AG20443 (cell line): ENCODE data around the gene USP22.

Experiments
- DNase-seq: peaks from one replicate; pipeline ENCODE4 v3.0.0; 2012; ENCODE audit warnings: low spot score, mixed read lengths

The USP22 gene

DNA sequence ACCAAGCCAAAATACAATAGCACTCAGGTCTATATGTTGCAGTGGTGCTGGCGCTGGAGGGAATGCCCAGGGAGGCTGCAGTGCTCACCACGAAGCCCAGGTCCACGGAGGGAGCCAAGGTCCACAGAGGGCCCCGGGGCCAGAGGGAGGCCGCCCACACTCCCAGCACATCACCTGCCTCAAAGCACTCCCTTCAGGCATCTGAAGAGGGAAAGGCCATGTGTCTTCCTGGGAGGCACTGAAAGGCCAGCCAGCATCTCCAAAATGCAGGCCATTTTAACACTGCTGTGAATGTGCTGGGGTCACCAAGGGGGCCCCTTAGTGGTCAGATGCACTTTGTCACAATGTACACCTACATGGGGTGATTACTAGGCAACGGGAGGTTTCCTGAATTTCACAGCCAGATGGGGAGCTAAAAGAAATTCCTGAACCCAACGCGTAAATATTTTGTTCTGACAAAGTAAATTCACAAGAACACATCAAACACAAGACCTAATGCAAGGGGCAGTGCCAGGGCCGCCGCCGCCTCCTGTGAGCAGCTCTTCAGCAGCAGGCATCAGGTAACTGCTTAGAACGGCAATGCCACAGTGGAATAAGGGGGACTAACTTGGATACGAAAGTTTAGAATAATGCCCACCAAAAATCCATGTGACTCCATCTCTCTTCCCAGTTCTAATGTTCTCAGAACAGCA is 42.8 kb downstream of the USP22 start:
- DNase-seq = no peak

DNA sequence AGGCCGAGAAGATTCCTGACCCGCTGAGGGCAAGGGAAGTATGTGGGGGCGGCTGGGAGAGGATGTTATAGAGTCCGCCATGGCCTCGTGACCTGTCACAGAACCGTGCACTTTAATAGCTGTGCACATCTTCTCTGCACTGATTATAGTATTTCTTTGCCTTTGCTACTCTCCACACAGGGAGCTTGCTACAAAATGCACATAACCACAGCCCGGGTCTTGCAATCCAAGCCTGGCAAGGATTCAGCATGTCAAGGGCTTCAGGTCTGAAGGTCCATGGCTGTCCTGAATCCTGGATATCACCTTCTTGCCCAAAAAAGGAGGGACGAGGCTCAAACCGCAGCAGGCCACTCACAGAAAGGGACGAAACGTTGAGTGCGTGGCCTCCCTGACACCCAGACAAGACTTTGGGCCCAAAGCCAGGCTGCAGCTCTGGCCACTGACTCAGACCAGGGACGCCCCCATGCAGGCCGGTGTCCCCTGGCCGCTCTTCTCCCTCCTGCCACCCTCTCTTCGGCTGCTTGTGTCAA is 43.7 kb downstream of the USP22 start:
- peak; percentile 33 for DNase-seq

DNA sequence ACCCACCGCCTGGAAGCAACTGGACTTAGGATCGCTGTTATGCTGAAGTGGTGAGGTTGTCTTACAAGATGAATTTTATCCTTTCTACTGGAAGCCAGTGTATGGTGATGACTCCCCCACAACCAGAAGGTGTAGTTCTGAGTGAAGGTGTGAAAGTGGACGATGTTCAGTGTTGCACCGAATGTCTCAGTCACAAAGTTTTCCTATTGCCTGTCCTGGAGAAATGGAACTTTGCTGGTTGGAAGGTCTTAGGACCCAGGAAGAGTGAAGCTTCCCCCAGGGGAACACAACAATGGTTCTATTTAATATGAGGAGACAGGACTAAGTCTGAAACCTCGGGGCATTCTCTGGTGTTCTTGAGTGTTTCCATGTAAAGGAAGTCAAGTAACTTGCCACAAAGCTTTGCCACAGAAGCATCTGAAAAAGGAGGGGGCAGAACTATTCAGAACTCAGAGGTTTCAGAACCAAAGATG is 44.2 kb downstream of the USP22 start:
- no peak for DNase-seq

DNA sequence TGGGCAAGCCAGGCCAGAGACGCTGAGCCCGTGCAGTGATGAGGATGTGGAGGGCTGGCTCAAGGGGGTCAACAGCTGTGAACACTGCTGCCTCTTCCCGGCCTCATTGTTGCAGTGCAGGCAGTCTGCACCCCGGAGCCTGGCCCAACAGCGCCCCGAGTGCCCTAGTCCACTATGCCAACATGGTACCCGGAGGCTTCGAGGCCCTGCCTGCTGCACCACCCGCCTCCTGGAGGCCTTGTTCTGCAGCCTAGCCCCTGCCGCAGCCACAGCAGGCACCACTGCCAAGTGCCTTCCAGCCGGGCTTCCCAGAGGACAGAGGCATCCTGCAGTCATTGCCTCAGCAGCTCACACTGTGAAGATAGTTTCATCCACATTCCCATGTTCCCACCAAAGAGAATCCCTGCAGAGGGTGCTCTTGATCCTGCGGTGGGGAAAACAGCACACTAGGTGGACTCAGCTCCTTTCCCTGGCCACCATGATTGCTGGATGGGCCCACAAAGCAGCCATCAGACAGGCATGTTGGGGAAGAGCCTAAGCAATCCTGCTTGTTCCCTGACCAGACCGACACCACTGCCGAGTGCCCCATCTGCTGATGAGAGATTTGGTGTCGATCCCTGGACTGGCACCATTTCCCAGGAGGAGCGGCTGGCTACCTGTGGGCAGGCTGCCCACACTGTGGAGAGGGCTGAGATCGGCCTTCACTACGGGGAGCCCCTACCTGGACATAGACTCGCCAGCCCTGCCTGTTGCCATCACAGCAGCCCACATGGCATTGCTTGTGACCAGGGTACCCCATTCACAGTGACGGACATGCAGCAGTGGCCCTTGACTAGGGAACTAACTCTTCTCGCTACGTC is 44.9 kb downstream of the USP22 start:
- no peak for DNase-seq

DNA sequence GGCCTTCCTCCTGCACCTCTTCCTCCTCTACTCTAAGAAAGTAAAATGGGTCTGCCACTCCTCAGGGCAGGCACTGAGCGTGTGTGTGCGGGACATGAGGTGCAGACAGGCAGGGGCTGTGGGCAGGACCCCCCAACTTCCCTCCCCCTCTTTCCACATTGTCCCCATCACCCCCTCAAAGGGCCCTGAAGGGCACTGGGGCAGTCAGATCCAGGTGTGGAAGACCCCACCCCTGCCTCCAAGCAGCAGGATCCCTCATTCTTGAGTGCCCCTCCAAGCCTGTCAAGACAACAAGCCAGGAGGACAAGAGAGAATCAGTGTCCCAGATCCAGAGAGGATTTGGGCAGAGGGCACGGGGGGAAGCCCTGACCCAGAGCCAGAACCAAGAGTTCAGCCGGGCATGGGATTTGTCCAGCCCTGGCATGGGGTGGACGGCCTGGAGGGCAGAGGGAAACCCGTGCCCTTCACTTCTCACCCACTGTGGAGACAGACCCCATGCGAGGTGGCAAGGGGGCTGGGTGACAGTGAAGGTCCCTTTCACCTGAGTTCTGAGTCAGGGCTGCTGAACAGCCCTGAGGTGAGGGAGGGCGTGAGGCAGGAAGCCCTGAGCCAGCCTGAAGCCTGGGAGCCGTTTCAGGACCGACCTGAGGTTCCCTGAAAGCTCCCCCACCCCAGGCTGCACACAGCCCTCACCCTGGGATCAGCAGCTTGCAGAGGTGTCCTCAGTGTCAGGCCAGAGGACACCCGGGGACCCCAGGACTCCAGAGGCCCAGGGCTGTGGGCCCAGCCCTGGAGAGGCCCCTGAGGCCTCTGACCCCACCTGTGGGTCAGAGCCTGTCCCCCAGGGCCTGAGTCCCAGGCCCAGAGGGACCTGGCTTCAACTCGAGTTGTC is 45.8 kb downstream of the USP22 start:
- DNase-seq = no peak

DNA sequence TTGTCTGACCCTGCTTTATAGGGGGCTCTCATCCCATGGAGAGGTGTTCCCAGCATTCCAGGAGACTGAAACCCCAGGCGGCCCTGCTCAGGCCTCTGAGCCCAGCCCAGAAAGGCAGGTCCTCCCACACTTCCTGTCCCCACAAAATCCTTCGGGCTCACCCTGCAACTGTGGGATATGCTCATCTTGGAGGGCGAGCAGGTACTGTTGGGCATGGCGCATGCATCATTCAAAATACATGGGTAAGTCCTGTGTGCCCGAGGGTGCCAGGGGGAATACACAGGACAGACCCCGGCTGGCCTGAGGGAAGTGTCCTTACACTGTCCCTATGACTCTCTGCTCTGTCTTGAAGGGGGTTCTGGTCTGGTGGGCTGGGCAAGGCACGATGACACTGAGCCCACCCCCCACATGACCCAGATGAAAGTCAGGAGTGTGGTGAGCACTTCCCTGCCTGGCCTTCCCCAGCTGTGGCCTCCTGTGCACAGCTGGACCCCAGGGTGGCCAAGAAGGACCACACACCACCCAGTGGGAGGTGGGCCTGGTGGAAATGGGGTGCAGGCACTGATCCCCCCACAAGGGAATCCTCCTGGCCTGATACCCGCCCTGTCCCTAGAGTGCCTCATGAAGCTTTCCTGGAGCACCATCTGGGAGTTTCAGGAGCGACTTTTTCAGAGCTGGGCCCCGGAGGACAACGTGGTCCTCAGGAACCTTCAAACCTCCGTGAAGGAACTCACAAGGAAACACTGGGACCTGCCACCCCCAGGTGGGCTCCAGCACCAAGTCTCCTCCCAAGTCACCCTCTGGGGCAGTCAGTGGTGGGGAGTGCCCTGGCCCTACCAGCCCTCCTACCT is 46.7 kb downstream of the USP22 start:
- no peak for DNase-seq

DNA sequence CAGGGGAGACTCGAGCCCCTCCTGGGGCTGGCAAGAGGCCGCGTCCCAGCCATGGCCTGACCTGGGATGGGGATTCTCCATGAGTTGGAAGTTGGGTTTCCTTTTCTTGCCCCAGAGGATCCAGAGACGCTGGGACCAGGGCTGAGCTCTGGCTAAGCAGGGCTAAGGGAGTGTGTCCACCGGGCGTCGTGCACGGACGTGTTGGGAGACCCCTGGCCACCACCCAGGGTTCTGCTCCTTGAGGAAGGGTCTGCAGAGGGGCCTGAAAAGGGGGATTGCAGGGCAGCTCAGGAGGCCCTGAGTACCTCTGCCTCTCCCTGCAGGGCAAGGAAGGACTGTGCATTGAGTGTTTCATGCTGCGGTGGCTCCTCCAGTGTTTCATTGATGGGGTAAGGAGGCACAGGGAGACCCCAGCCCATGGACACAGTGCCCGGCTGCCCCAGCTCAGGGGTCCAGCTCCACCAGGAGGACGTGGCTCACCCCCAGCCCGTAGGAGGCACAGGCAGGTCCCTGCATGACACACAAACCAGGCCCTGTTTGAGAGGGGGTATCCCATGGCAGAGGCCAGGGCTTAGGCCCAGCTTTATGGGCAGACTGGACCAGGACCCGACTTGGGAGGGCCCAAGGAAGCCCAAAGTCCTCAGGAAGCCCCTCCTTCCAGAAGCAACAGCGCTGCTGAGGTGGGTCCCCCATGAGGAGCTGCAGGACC is 47.5 kb downstream of the USP22 start:
- DNase-seq = no peak

DNA sequence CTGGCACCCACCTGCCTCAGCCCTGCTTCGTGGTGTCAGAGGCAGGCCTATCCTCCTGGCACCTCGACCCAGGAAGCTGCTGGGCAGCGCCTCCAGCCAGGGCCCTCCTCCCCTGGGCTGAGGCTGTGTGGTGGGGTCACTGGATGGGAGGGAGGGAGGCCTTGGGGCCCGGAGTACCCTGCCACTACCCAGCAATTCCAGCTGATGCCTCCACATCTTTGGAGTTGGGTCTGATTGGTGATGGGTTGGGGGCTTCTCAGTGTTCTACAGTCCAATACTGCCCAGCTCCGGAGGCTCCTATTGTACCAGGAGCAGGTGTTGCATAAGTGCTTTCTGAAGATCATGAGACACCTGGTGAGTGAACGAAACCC is 48.0 kb downstream of the USP22 start:
- no peak for DNase-seq

DNA sequence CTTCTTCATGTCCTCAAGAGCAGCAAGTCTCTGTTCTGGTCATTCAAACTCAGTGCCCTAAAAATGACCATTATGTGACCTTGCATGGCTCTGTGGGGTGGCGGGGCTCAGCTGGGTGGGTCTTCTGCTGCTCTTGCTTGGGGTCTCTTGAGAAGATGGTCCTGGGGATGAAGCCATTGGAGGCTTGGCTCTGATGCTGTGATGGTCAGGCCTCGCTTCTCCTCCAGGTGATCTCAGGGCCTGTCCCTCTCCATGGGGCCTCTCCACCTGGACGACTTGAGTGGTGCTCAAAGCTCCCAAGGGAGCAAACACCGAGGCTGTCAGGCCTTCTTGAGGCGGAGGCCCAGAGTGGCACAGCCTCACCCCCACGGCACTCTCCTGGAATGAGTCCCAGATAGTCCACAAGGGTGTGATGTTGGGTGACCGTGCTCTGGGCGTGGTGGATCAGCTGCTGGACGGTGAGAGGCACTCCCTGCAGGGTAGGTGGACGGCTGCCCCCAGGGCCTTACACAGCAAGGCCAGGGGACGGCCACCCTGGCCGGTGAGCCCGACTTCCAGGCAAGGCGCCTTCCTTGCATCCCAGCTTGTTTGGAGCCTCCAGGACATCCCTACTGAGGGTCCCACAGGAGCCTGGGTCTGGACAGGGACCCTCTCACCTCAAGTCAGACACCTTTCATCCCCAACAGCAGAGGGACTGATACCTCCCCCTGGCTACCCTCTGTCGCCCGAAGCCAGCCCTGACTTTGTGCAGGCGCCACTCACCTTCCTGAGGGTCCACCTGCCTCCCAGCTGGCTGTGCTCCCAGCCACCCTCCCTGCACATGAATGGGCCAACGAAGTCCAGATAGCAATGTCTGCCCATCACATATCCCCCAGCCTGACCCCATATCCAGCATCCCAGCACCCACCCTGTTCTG is 48.7 kb downstream of the USP22 start:
- no peak for DNase-seq

DNA sequence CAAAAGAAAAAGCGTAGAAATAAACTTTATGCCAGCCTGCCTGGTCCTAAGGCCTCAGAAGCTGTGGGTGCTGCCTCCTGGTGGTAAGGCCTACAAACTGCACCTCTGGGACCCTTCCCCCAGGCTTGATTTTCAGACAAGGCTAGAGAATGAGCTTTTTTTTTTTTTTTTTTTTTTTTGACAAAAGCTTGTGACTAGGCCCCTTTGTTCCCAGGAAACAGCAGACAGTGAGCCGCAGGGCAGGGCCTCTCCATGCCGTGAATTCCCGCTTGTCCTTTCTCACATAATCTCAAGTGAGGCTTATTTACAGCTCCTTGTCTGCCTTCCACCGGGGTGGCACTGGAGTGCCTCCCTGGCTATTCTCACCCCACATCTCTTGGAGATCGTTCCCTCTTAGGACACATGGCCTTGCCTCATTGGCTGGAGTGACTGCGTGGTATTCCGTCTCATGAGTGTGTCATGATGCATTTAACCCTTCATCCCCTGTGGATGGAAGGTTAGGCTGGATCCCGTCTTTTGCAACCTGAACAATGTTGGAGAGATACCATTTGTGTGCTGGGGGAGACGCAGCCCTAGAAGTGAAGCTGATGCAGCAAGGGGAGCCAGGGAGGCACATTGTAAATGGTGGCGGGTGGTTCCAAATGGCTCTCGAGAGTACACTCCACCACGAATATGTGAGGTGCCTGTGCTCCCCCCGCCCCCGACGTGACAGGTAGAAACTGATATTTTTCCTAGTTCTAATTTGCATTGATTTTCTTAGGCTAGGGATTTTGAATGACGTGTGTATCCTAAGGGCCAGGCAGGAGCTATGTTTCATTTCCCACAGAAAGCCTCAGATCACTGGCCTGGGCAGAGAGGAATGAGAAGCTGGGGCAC is 49.6 kb downstream of the USP22 start:
- DNase-seq = peak; percentile 93

DNA sequence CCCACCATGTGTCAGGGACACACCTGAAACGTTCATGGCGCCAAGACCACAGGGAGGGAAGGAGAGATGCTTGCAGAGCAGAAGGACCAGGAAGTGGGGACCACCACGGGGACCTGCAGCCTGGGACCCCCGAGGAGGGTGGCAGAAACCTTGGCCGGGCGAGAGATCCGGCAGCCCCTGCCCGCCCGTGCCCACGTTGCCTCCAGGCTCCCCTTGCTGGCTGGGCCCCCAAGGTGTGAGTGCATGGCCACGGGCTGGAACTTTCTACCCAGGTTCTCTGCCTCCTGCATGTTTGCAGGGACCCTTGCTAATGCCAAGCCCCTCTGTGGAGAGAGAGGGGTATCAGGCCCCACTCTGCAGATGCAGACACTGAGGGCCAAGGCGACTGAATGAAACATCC is 50.4 kb downstream of the USP22 start:
- DNase-seq = no peak

DNA sequence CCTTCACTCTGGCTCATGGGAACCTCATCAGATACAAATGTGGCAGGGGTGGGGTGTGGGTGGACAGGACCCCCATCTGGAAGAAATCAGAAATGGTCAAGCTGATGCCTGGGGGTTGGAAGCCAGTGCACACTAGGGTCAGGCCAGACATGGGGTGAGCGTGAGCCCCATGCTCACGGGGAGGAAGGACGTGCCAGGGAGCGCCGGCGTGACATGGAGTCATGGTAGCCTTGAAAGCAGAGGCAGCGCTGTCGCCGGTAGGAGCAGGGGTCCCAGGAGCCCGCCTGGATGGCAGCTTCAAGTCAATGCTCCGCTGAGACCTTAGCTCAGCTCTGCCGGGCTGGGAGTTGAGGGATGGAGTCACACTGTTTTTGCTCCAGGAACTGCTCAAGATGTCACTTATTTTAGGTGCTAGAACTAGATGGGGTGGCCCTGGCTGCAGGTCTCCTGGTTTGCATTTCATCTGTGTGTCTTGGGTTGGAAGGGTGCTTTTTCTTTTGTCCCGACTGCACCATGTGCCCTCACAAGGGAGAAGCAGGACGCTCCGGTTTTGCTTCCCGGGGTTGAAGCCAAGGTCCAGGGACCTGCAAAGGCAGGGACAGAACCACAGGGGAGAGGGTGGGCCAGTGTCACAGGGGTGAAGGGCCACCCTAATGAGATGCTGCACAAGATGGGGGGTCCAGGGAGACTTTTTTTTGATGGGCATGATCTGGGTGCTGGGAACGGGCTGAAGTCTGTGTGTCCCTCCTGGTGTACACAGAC is 51.4 kb downstream of the USP22 start:
- no peak for DNase-seq

DNA sequence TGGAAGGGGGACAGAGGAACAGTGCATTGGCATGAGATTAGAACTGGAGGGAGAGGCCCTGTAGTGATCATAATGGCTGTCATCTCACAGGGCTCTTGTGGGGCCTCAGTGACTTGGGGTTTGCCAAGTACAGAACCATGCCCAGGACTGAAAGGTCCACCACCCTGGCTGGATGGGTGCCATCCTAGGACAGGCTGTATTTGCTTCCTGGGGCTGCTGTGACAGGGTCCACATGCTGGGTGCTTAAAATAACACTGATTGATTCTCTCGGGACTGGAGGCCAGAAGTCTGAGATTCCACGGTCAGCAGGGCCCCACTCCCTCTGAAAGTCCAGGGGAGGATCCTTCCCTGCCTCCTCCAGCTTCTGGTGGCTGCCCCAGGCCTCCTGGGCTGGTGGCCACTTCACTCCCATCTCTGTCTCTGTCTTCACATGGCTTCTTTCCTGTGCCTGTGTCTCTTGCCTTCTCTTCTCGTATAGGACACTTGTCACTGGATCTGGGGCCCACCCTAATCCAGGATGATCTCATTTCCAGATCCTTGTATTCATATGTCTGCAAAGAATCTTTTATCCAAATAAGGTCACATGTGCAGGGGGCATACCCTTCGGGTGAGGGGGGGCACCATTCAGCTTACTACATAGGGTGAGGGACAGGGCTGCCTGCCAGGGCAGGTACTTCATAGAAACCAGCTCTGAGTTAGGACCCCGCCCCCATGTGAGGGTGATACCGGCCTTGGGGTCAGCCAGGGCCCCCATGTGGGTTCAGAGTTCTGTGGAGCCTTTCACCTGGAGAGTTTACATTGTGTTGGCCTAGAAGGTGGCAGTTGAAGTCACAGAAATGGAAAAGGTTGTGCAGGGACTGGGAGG is 52.6 kb downstream of the USP22 start:
- DNase-seq = no peak

DNA sequence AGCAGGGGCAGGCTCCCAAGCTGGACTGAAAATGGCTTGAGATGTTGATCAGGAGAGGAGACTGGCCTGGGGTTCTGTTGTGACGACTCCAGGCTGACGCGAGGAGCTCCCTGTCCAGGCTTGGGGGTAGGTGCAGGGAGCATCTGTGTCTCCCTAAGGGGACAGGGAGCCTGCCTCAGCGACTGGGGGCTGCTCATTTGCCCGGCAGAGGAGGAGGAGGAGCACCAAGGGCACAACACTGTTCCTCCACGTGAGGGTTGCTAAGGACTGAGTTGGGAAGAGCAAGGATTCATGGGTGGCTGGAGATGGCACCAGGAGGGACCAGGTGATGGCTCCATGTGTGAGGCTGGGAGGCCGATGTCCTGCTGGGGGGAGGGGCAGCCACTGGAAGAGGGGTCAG is 53.3 kb downstream of the USP22 start:
- no peak for DNase-seq

DNA sequence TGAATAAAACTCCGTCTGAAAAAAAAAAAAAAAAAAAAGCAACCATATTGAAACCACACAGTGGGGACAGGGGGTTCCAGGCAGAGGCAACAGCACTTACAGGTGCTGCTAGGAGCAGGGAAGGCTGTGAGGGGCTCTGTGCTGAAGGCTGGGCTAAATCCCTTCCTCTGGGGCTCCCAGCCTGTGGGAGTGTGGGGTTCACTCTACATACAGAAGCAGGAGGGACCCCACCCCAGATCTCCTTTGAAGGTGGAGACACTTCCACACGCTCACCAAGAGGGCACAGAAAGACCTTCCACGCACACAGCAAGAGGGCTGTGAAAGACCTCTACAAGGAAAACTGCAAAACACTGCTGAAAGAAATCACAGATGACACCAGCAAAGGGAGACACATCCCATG is 53.9 kb downstream of the USP22 start:
- DNase-seq = no peak

DNA sequence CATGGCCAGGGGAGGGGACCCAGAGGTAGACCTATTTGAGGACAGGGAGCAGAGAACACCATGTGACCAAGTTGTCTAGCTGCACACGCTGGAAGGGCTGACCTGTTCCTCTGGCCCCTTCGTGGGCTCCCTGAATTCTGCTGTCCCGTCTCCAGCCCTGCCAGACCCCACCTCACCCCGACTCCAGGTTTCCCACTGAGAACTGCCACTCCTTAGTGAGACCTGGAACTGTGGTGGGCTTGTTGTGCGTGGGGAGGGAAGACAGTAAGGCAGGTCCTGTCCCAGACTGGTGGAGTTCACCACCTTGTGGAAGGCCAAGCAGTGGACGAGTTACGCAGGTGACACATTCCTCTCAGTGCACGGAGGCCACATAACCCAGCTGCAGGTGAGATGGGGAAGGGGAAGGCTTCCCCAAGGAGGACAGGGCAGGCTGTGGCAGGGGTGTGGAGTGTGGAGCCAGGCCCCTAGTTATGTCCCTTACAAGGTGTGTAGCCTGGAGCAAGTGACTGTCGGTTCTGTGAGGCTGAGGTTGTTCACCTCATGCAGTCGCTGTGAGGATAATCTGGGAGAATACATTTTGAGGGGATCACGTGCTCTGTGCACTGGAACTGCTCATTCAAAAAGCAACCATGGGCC is 54.7 kb downstream of the USP22 start:
- DNase-seq = no peak
